HG03135 (cell line): ENCODE measurements around the gene PCDHGA12.
"Not testable (repeated sequence)": the region's sequence is repeated elsewhere in the genome, so short reads cannot be mapped to it uniquely, and the experiment has no call there.

Experiments
- ATAC-seq: cut with Tn5 transposase; IDR thresholded peaks from one replicate; pipeline ENCODE4 v1.9.1; 2021; ENCODE audit warnings: mild to moderate bottlenecking, moderate library complexity; ENCODE audit not compliant: unreplicated experiment

PCDHGA12 gene

DNA sequence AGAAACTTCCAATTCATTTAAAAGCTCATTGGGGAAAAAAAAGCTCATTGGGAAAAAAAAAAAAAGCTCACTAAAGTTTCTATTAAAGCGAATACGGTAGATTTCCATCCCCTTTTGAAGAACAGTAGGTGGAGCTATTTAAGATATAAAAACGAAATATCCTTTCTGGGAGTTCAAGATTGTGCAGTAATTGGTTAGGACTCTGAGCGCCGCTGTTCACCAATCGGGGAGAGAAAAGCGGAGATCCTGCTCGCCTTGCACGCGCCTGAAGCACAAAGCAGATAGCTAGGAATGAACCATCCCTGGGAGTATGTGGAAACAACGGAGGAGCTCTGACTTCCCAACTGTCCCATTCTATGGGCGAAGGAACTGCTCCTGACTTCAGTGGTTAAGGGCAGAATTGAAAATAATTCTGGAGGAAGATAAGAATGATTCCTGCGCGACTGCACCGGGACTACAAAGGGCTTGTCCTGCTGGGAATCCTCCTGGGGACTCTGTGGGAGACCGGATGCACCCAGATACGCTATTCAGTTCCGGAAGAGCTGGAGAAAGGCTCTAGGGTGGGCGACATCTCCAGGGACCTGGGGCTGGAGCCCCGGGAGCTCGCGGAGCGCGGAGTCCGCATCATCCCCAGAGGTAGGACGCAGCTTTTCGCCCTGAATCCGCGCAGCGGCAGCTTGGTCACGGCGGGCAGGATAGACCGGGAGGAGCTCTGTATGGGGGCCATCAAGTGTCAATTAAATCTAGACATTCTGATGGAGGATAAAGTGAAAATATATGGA is at the start of gene PCDHGA12:
TSS of gene PCDHGA12 (plus strand) at position 176 of the 782 bp plus-strand sequence. CDS start at position 429, 253 bp downstream.
- ATAC-seq = peak; percentile 73

DNA sequence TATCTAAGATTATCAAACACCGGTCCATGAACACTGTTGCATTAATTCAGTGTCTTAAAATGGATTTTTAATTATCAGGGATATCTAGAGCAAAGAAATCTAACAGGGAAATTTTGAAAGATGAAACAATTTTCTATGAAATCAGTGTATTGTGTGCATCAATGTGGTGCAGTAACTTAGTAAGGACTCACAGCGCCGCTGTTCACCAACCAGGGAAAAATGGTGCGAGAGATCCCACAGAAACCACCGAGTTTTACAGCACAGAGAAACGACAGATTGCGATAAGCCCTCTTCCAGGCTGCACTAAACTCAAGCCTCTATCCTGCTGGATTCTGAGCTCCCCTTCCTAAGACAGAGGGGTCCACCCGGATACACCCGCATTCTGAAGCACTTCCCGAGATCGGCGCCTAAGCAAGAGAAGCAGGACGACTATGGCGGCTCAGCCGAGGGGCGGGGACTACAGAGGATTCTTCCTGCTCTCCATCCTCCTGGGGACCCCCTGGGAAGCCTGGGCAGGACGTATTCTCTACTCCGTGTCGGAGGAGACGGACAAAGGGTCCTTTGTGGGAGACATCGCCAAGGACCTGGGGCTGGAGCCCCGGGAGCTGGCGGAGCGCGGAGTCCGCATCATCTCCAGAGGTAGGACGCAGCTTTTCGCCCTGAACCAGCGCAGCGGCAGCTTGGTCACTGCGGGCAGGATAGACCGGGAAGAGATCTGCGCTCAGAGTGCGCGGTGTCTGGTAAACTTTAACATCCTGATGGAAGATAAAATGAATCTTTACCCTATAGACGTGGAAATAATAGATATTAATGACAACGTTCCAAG is 47.6 kb upstream of the PCDHGA12 start, which contains the start of gene PCDHGA7:
TSS of gene PCDHGA7 (plus strand) at position 274 of the 826 bp plus-strand sequence. CDS start at position 432, 158 bp downstream.
- ATAC-seq = no peak

DNA sequence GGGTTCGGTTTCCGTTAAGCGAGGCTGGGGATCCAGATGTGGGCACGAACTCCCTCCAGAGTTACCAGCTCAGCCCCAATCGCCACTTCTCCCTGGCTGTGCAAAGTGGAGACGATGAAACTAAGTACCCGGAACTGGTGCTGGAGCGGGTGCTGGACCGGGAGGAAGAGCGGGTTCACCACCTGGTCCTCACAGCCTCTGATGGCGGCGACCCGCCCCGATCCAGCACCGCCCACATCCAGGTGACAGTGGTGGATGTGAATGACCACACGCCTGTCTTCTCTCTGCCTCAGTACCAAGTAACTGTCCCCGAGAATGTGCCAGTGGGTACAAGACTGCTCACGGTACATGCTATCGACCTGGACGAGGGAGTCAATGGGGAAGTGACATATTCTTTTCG is 47.0 kb upstream of the PCDHGA12 start:
- ATAC-seq = no peak

DNA sequence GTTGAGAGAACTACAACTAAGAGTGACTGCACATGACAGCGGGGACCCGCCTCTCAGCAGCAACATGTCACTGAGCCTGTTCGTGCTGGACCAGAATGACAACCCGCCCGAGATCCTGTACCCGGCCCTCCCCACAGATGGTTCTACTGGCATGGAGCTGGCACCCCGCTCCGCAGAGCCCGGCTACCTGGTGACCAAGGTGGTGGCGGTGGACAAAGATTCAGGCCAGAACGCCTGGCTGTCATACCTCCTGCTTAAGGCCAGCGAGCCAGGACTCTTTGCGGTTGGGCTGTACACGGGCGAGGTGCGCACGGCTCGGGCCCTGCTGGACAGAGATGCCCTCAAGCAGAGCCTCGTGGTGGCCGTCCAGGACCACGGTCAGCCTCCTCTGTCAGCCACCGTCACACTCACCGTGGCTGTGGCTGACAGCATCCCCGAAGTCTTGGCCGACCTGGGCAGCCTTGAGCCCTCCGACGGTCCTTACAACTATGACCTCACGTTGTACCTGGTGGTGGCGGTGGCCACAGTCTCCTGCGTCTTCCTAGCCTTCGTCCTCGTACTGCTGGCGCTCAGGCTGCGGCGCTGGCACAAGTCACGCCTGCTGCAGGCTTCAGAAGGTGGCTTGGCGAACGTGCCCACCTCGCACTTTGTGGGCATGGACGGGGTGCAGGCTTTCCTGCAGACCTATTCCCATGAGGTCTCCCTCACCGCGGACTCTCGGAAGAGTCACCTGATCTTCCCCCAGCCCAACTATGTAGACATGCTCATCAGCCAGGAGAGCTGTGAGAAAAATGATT is 45.6 kb upstream of the PCDHGA12 start:
- no peak for ATAC-seq

DNA sequence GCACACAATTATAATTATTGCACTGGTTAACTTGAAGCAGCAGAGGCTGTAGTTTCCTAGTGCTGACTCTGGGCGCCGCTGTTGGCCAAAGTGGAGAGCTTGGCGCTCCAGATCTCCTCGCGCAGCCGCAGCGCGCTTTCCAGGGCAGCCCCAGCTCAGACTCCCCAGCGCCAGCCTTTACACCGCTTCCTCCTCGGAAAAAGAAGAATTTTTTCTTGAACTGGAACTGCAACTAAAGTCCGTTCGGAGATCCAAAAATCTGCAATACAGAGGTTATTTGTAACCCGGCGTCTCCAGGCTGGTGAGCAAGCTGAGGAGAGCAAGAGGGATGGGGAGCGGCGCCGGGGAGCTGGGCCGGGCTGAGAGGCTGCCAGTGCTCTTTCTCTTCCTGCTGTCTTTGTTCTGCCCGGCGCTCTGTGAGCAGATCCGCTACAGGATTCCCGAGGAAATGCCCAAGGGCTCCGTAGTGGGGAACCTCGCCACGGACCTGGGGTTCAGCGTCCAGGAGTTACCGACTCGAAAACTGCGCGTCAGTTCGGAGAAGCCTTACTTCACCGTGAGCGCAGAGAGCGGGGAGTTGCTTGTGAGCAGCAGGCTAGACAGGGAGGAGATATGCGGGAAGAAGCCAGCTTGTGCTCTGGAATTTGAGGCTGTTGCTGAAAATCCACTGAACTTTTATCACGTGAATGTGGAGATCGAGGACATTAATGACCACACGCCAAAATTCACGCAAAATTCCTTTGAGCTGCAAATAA is 42.6 kb upstream of the PCDHGA12 start, which contains the start of gene PCDHGB4:
TSS of gene PCDHGB4 (plus strand) at position 142 of the 755 bp plus-strand sequence. CDS start at position 329, 187 bp downstream.
- not testable (repeated sequence) for ATAC-seq

DNA sequence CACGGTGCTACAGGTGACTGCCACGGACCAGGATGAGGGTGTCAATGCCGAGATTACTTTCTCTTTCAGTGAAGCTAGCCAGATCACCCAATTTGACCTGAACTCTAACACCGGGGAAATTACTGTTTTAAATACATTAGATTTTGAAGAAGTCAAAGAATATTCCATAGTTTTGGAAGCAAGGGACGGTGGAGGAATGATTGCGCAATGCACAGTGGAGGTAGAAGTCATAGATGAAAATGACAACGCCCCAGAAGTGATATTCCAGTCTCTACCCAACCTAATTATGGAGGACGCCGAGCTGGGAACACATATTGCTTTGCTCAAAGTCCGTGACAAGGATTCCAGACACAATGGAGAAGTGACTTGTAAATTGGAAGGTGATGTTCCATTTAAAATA is 41.6 kb upstream of the PCDHGA12 start:
- ATAC-seq = no peak

DNA sequence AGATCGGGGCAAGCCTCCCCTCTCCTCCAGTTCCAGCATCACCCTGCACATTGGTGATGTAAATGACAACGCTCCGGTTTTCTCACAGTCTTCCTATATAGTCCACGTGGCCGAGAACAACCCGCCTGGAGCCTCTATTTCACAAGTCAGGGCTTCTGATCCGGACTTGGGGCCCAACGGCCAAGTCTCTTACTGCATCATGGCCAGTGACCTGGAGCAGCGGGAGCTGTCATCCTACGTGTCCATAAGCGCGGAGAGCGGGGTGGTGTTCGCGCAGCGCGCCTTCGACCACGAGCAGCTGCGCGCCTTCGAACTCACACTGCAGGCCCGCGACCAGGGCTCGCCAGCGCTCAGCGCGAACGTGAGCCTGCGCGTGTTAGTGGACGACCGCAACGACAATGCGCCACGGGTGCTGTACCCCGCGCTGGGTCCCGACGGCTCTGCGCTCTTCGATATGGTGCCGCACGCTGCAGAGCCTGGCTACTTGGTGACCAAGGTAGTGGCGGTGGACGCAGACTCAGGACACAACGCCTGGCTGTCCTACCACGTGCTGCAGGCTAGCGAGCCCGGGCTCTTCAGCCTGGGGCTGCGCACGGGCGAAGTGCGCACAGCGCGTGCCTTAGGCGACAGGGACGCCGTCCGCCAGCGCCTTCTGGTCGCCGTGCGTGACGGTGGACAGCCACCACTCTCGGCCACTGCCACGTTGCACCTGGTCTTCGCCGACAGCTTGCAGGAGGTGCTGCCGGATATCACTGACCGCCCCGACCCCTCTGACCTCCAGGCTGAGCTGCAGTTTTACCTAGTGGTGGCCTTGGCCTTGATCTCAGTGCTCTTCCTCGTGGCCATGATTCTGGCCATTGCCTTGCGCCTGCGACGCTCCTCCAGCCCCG is 40.9 kb upstream of the PCDHGA12 start:
- ATAC-seq = no peak

DNA sequence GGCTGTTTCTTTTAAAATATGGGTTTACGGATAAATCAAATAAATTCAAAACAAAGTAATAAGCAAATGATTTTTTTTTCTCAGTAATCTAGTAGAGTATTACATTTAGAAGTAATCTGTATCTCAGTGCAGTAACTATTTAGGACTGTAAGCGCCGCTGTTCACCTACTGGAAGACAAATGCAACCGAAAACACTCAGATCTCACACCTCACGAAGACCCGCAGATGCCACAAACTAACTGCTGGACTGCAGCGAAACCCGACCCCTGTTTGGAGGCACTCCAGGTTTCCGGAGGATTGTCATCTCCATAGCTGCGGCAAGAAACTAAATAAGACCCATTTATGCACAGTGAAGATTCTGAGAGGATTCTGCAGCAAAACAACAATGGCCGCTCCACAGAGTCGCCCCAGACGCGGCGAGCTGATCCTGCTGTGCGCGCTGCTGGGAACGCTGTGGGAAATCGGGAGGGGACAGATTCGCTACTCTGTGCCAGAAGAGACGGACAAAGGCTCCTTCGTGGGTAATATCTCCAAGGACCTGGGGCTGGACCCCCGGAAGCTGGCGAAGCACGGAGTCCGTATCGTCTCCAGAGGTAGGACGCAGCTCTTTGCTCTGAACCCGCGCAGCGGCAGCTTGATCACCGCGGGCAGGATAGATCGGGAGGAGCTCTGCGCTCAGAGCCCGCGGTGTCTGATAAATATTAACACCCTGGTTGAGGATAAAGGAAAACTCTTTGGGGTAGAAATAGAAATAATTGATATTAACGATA is 37.7 kb upstream of the PCDHGA12 start, which contains the start of gene PCDHGA8:
TSS of gene PCDHGA8 (plus strand) at position 205 of the 770 bp plus-strand sequence. CDS start at position 386, 181 bp downstream.
- no peak for ATAC-seq

DNA sequence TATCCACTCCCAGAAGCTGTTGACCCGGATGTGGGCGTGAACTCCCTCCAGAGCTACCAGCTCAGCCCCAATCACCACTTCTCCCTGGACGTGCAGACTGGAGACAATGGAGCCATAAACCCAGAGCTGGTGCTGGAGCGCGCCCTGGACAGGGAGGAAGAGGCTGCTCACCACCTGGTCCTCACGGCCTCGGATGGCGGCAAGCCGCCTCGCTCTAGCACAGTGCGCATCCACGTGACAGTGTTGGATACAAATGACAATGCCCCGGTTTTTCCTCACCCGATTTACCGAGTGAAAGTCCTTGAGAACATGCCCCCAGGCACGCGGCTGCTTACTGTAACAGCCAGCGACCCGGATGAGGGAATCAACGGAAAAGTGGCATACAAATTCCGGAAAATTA is 37.0 kb upstream of the PCDHGA12 start:
- no peak for ATAC-seq

DNA sequence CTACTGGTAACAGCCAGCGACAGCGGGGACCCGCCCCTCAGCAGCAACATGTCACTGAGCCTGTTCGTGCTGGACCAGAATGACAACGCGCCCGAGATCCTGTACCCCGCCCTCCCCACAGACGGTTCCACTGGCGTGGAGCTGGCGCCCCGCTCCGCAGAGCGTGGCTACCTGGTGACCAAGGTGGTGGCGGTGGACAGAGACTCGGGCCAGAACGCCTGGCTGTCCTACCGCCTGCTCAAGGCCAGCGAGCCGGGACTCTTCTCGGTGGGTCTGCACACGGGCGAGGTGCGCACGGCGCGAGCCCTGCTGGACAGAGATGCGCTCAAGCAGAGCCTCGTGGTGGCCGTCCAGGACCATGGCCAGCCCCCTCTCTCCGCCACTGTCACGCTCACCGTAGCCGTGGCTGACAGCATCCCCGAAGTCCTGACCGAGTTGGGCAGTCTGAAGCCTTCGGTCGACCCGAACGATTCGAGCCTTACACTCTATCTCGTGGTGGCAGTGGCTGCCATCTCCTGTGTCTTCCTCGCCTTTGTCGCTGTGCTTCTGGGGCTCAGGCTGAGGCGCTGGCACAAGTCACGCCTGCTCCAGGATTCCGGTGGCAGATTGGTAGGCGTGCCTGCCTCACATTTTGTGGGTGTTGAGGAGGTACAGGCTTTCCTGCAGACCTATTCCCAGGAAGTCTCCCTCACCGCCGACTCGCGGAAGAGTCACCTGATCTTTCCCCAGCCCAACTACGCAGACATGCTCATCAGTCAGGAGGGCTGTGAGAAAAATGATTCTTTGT is 35.7 kb upstream of the PCDHGA12 start:
- not testable (repeated sequence) for ATAC-seq

DNA sequence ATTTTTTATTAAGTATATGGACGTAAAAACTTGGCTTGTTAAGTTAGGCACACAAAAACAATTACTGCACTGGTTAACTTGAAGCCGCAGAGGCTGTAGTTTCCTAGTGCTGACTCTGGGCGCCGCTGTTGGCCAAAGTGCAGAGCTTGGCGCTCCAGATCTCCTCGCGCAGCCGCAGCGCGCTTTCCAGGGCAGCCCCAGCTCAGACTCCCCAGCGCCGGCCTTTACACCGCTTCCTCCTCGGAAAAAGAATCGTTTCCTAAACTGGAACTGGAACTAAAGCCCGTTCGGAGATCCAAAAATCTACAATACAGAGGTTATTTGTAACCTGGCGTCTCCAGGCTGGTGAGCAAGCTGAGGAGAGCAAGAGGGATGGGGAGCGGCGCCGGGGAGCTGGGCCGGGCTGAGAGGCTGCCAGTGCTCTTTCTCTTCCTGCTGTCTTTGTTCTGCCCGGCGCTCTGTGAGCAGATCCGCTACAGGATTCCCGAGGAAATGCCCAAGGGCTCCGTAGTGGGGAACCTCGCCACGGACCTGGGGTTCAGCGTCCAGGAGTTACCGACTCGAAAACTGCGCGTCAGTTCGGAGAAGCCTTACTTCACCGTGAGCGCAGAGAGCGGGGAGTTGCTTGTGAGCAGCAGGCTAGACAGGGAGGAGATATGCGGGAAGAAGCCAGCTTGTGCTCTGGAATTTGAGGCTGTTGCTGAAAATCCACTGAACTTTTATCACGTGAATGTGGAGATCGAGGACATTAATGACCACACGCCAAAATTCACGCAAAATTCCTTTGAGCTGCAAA is 32.4 kb upstream of the PCDHGA12 start, which contains the start of gene PCDHGB5:
TSS of gene PCDHGB5 (plus strand) at position 192 of the 796 bp plus-strand sequence. CDS start at position 373, 181 bp downstream.
- ATAC-seq = peak; percentile 75

DNA sequence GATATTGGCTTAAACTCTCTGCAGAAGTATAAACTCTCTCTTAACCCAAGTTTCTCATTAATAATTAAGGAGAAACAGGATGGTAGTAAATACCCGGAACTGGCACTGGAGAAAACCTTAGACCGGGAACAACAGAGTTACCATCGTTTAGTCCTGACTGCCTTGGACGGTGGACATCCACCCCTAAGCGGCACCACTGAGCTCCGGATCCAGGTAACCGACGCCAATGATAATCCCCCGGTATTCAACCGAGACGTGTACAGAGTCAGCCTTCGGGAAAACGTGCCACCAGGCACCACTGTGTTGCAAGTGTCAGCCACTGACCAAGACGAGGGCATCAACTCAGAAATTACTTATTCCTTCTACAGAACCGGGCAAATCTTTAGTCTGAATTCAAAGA is 31.7 kb upstream of the PCDHGA12 start:
- no peak for ATAC-seq

DNA sequence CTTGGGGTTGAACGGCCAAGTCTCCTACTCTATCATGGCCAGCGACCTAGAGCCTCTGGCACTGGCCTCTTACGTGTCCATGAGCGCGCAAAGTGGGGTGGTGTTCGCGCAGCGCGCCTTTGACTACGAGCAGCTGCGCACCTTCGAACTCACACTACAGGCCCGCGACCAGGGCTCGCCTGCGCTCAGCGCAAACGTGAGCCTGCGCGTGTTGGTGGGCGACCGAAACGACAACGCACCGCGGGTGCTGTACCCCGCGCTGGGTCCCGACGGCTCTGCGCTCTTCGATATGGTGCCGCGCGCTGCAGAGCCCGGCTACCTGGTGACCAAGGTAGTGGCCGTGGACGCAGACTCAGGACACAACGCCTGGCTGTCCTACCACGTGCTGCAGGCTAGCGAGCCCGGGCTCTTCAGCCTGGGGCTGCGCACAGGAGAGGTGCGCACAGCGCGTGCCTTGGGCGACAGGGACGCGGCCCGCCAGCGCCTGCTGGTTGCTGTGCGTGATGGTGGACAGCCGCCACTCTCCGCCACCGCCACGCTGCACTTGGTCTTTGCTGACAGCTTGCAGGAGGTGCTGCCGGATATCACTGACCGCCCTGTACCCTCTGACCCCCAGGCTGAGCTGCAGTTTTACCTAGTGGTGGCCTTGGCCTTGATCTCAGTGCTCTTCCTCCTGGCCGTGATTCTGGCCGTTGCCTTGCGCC is 30.6 kb upstream of the PCDHGA12 start:
- ATAC-seq = no peak

DNA sequence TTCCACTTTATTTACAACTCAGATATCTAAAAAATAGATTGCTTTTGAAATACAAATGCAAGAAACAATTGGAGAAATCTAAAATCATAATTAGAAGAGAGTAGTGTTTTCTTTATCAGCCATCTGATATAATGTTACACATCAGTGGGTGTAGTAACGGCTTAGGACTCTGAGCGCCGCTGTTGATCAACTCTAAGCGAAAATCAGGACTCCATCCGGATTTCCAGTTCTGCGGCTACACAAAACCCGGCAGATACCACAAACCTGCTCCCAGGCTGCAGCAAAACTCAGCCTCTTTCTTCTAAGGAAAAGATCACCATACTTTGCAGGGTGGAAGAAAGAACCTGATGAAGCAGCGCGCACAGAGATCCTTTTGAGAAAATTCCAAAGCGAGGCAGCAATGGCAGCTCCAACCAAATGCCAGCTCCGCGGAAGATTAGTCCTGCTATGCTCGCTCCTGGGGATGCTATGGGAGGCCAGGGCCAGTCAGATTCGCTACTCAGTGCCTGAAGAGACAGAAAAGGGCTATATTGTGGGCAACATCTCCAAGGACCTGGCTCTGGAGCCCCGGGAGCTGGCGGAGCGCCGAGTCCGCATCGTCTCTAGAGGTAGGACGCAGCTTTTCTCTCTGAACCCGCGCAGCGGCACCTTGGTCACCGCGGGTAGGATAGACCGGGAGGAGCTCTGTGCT is 27.6 kb upstream of the PCDHGA12 start, which contains the start of gene PCDHGA9:
TSS of gene PCDHGA9 (plus strand) at position 226 of the 691 bp plus-strand sequence. CDS start at position 401, 175 bp downstream.
- no peak for ATAC-seq

DNA sequence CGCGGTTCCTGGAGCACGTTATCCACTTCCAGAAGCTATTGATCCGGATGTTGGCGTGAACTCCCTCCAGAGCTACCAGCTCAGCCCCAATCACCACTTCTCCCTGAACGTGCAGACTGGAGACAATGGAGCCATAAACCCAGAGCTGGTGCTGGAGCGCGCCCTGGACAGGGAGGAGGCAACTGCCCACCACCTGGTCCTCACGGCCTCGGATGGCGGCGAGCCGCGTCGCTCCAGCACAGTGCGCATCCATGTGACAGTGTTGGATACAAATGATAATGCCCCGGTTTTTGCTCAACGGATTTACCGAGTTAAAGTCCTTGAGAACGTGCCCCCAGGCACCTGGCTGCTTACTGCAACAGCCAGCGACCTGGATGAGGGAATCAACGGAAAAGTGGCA is 26.9 kb upstream of the PCDHGA12 start:
- no peak for ATAC-seq
